Bone marrow (tissue), 2 donors: ENCODE results near the gene STRN3.

Experiments
- DNase-seq, 2 donors: peaks; one replicate each; lab custom pipeline; 2025; lab: John Stamatoyannopoulos, UW

Gene STRN3

GRCh38 chr14:30869551-30870155 lies 156.5 kb downstream of the STRN3 start:
- no peak for DNase-seq

GRCh38 chr14:30868736-30869135 lies 157.4 kb downstream of the STRN3 start:
- DNase-seq = no peak

GRCh38 chr14:30864934-30865333 lies 161.2 kb downstream of the STRN3 start:
- DNase-seq = no peak

GRCh38 chr14:30861200-30861599 lies 165.0 kb downstream of the STRN3 start:
- DNase-seq = no peak

GRCh38 chr14:30855345-30856037 lies 170.7 kb downstream of the STRN3 start:
- no peak for DNase-seq

GRCh38 chr14:30854492-30854891 lies 171.7 kb downstream of the STRN3 start:
- no peak for DNase-seq

GRCh38 chr14:30853946-30854345 lies 172.2 kb downstream of the STRN3 start:
- DNase-seq = no peak

GRCh38 chr14:30849983-30850382 lies 176.2 kb downstream of the STRN3 start:
- DNase-seq = no peak

GRCh38 chr14:30849354-30849753 lies 176.8 kb downstream of the STRN3 start:
- no peak for DNase-seq

GRCh38 chr14:30848449-30849240 lies 177.5 kb downstream of the STRN3 start:
- DNase-seq = no peak
